OCI-LY7 (cell line): ENCODE results near the gene MTCL1. TPM values are rescaled to one million over a fixed set of nuclear protein-coding genes. Genes with fewer than 3 reads are reported as not detected.

Experiments used
- BruUV-seq: library from RNA; stranded (reverse); fragments of 400-500 nt; replicated peaks from 2 replicates; lab custom pipeline; 2021; lab: Mats Ljungman, UMichigan
- CTCF ChIA-PET: fragments of 300-600 bp; sonication (Branson Sonifier 250); formaldehyde crosslinking; loops from one replicate; lab custom pipeline; 2022; ENCODE audit warnings: antibody characterized with exemption; ENCODE audit not compliant: unreplicated experiment; lab: Charles Lee
- POLR2A ChIA-PET: fragments of 300-600 bp; sonication (Branson Sonifier 250); formaldehyde crosslinking; loops from one replicate; lab custom pipeline; 2022; ENCODE audit warnings: antibody characterized with exemption; lab: Charles Lee
- DNase-seq: peaks from one replicate; pipeline ENCODE4 v3.0.0-alpha.2; 2015; ENCODE audit warnings: low spot score
- H2AFZ ChIP-seq: fragments of 200-600 bp; sonication (generic), shearing (Covaris generic); 2 replicates; pipeline ENCODE4 v1.6.1; 2014; ENCODE audit warnings: mild to moderate bottlenecking, antibody characterized with exemption, low read length, moderate library complexity
- H3K27ac ChIP-seq: fragments of 200-600 bp; sonication (generic); 2 replicates; pipeline ENCODE4 v1.5.1; 2014; ENCODE audit warnings: mixed run types, low read depth, mild to moderate bottlenecking, moderate library complexity, low read length, inconsistent platforms; ENCODE audit not compliant: poor library complexity, severe bottlenecking
- H3K36me3 ChIP-seq: fragments of 200-600 bp; sonication (generic); 2 replicates; pipeline ENCODE4 v1.6.1; 2014; ENCODE audit warnings: mild to moderate bottlenecking, antibody characterized with exemption, low read length, moderate library complexity, mixed read lengths; ENCODE audit not compliant: insufficient read depth
- H3K4me1 ChIP-seq: fragments of 200-600 bp; sonication (generic); 2 replicates; pipeline ENCODE4 v1.5.1; 2014; ENCODE audit warnings: mild to moderate bottlenecking, low read length; ENCODE audit not compliant: insufficient read depth, poor library complexity, severe bottlenecking
- H3K4me2 ChIP-seq: fragments of 200-600 bp; sonication (generic); 2 replicates; pipeline ENCODE4 v1.6.1; 2014; ENCODE audit warnings: mild to moderate bottlenecking, low read length
- H3K4me3 ChIP-seq: fragments of 200-600 bp; sonication (generic); 2 replicates; pipeline ENCODE4 v1.5.1; 2014; ENCODE audit warnings: mild to moderate bottlenecking, low read depth, low read length; ENCODE audit not compliant: poor library complexity, severe bottlenecking
- H3K79me2 ChIP-seq: fragments of 200-600 bp; sonication (generic); 2 replicates; pipeline ENCODE4 v1.6.1; 2016; ENCODE audit warnings: low read depth, mild to moderate bottlenecking, low read length, moderate library complexity, mixed read lengths; ENCODE audit not compliant: insufficient read depth
- H3K9me2 ChIP-seq: fragments of 200-600 bp; sonication (generic); 2 replicates; pipeline ENCODE4 v1.6.1; 2016; ENCODE audit warnings: mild to moderate bottlenecking, low read length, mixed read lengths; ENCODE audit not compliant: insufficient read depth
- H3K9me3 ChIP-seq: fragments of 200-600 bp; sonication (generic); 2 replicates; pipeline ENCODE4 v1.6.1; 2014; ENCODE audit warnings: mild to moderate bottlenecking, mixed run types, low read length, mixed read lengths
- H4K20me1 ChIP-seq: fragments of 200-600 bp; sonication (generic); 2 replicates; pipeline ENCODE4 v1.6.1; 2014; ENCODE audit warnings: mild to moderate bottlenecking, antibody characterized with exemption, low read length, moderate library complexity, mixed read lengths; ENCODE audit not compliant: insufficient read depth
- CTCF ChIP-seq: fragments of 200-600 bp; sonication (generic); conservative IDR thresholded peaks from 2 replicates; pipeline ENCODE4 v1.5.1; 2014; ENCODE audit warnings: mild to moderate bottlenecking, antibody characterized with exemption, low read length, moderate library complexity, mixed read lengths
- EZH2phosphoT487 ChIP-seq: fragments of 200-600 bp; sonication (generic); IDR thresholded peaks from 2 replicates; pipeline ENCODE4 v1.6.1; 2018; ENCODE audit warnings: low read depth, borderline replicate concordance, mild to moderate bottlenecking, mixed run types, antibody characterized with exemption, low read length, moderate library complexity, mixed read lengths
- intact Hi-C: fragments of 100-400 bp; cut with micrococcal nuclease; formaldehyde crosslinking; loops from one replicate; pipeline ENCODE4 v1.10.0; 2022; ENCODE audit not compliant: unreplicated experiment
- total RNA-seq, 2 experiments: library from RNA; depleted of rRNA in 1 of 2; stranded (reverse); fragments of >200 nt in 1 of 2; shearing (Covaris generic) in 1 of 2; gene quantifications; 2 replicates each; pipeline ENCODE4 v1.2.3, GENCODE V29; 2014 to 2022

MTCL1 gene
- total RNA-seq, 2 experiments from 2014 or later = 96.8 to 159 TPM

GRCh38 chr18:8803063-8803795 is 97.9 kb downstream of the MTCL1 start:
- Histone ChIP-seq H3K9me3 (no peaks in the 10 kb centered on the region), H3K4me1 (no peaks in the 10 kb centered on the region), H3K79me2 (no peaks in the 10 kb centered on the region), H3K4me3 (no peak overlapping the region), H3K4me2 (no peak overlapping the region), H3K9me2 (no peaks in the 10 kb centered on the region), H4K20me1 (no peaks in the 10 kb centered on the region), H2AFZ (no peak overlapping the region), H3K36me3 (peaks cover 85% of the 10 kb centered on the region), H3K27ac (no peak overlapping the region)
- DNase-seq = no peak
- TSS peak; percentile 3 for BruUV-seq
- ChIA-PET POLR2A (interaction anchor here (0.9 kb wide), 1 partner anchor 14 kb away, joined by 3 read pairs; no protein-coding TSS in a partner anchor), CTCF (no interaction called here)
- intact Hi-C loops = no loop called here
- TF ChIP-seq CTCF (no peak), EZH2phosphoT487 (no peak)

DNA sequence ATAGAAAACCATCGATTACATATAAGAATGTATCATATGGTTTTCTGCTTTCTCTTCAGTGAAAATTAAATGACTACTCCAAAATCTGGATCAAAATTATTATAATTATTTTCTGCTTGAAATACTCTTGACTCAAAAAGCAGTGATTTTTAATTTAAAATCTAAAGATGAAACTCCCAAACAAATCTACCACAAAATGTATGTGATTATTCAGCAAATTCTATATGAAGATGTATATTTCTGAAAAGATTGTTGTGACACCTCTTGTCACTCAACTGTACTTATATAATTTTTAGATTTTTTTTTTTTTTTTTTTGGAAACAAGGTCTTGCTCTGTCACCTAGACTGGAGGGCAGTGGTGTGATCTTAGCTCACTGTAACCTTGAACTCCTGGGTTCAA is 98.6 kb downstream of the MTCL1 start:
- ChIA-PET CTCF (no interaction called here), POLR2A (interaction anchor here (0.6 kb wide), 1 partner anchor 180 kb away, joined by 3 read pairs; no protein-coding TSS in a partner anchor)
- no peaks in the 10 kb centered on the region for H4K20me1 ChIP-seq

More for the DNA sequence above, 98.6 kb downstream of the MTCL1 start:
- H3K36me3 ChIP-seq = peaks cover 85% of the 10 kb centered on the region
- TF ChIP-seq EZH2phosphoT487 (no peak), CTCF (no peak)
- H3K4me2 ChIP-seq = no peak overlapping the region
- intact Hi-C loops = no loop called here
- no peaks in the 10 kb centered on the region for H3K79me2 ChIP-seq
- H3K4me3 ChIP-seq = no peak overlapping the region
- H3K4me1 ChIP-seq = no peaks in the 10 kb centered on the region
- no peak for DNase-seq
- BruUV-seq = no TSS peak
- H2AFZ ChIP-seq = no peak overlapping the region
- H3K9me2 ChIP-seq = no peaks in the 10 kb centered on the region
- no peaks in the 10 kb centered on the region for H3K9me3 ChIP-seq
- H3K27ac ChIP-seq = no peak overlapping the region
